Activated T-cell treated with anti-CD3 and anti-CD28 coated beads, Interleukin-2, amount 50 U/mL, for 24 hours (primary cell): Measurements from ENCODE around the gene PCBP4.
A peak's percentile ranks its signal among the peaks of the same experiment; 100 is the strongest.

Source experiments
- DNase-seq: peaks from one replicate; pipeline ENCODE4 v3.0.0-alpha.2; 2020
- H3K27ac Mint-ChIP-seq: 2 replicates; pipeline ENCODE4 v1.8.0; 2020; ENCODE audit warnings: mild to moderate bottlenecking, mixed read lengths
- H3K27me3 Mint-ChIP-seq: 2 replicates; pipeline ENCODE4 v1.8.0; 2020; ENCODE audit warnings: mixed read lengths
- H3K36me3 Mint-ChIP-seq: 2 replicates; pipeline ENCODE4 v1.8.0; 2020; ENCODE audit warnings: low read depth, mixed read lengths
- H3K4me1 Mint-ChIP-seq: 2 replicates; pipeline ENCODE4 v1.8.0; 2020; ENCODE audit warnings: low read depth, mixed read lengths
- H3K4me3 Mint-ChIP-seq: 2 replicates; pipeline ENCODE4 v1.8.0; 2020; ENCODE audit warnings: mild to moderate bottlenecking, moderate library complexity, mixed read lengths
- H3K9me3 Mint-ChIP-seq: 2 replicates; pipeline ENCODE4 v1.8.0; 2020; ENCODE audit warnings: mixed read lengths

The PCBP4 gene

GRCh38 chr3:51985063-51985462, 17.8 kb upstream of the PCBP4 start:
- DNase-seq: no peak

GRCh38 chr3:51984269-51984647, 17.0 kb upstream of the PCBP4 start:
- H3K4me1 Mint-ChIP-seq: peaks cover 31% of the 10 kb centered on the region
- H3K27me3 Mint-ChIP-seq: no peaks in the 10 kb centered on the region
- peak overlapping the region; percentile 95 for H3K27ac Mint-ChIP-seq
- no peaks in the 10 kb centered on the region for H3K9me3 Mint-ChIP-seq
- peak overlapping the region; percentile 89 for H3K4me3 Mint-ChIP-seq
- no peak for DNase-seq
- H3K36me3 Mint-ChIP-seq: peaks cover 26% of the 10 kb centered on the region

More at GRCh38 chr3:51985063-51985462, 17.8 kb upstream of the PCBP4 start:
- Mint-ChIP-seq H3K27me3 (no peaks in the 10 kb centered on the region), H3K36me3 (peaks cover 26% of the 10 kb centered on the region), H3K9me3 (no peaks in the 10 kb centered on the region), H3K4me3 (peak overlapping the region; percentile 57), H3K4me1 (peaks cover 31% of the 10 kb centered on the region), H3K27ac (peak overlapping the region; percentile 95)

- peak overlapping the region; percentile 95 for H3K27ac Mint-ChIP-seq
- H3K36me3 Mint-ChIP-seq: peaks cover 29% of the 10 kb centered on the region
- no peaks in the 10 kb centered on the region for H3K9me3 Mint-ChIP-seq
- H3K27me3 Mint-ChIP-seq: no peaks in the 10 kb centered on the region
- H3K4me1 Mint-ChIP-seq: peaks cover 32% of the 10 kb centered on the region
- peak overlapping the region; percentile 89 for H3K4me3 Mint-ChIP-seq
- DNase-seq: no peak
Observed at GRCh38 chr3:51983578-51984268, 16.5 kb upstream of the PCBP4 start.

- H3K9me3 Mint-ChIP-seq: no peaks in the 10 kb centered on the region
- H3K27me3 Mint-ChIP-seq: no peaks in the 10 kb centered on the region
- H3K27ac Mint-ChIP-seq: peak within 1 kb of the TSS; percentile 95
- DNase-seq: peak; percentile 87
- H3K4me1 Mint-ChIP-seq: peaks cover 32% of the 10 kb centered on the region
- peak within 1 kb of the TSS; percentile 89 for H3K4me3 Mint-ChIP-seq
- H3K36me3 Mint-ChIP-seq: peaks cover 27% of the 10 kb centered on the region
Observed at GRCh38 chr3:51982838-51983577, 15.8 kb upstream of the PCBP4 start, which contains the start of gene ACY1. Gene ACY1, plus strand, starts transcription at chr3:51983535. Its CDS starts 530 bp downstream, at chr3:51984065.

GRCh38 chr3:51982352-51982837, 15.1 kb upstream of the PCBP4 start:
- H3K4me1 Mint-ChIP-seq: peaks cover 36% of the 10 kb centered on the region
- peak overlapping the region; percentile 89 for H3K4me3 Mint-ChIP-seq
- no peaks in the 10 kb centered on the region for H3K9me3 Mint-ChIP-seq
- H3K36me3 Mint-ChIP-seq: peaks cover 27% of the 10 kb centered on the region
- no peaks in the 10 kb centered on the region for H3K27me3 Mint-ChIP-seq
- DNase-seq: peak; percentile 59
- peak overlapping the region; percentile 95 for H3K27ac Mint-ChIP-seq

GRCh38 chr3:51980253-51980652, 13.0 kb upstream of the PCBP4 start:
- Mint-ChIP-seq H3K4me1 (peaks cover 55% of the 10 kb centered on the region), H3K27me3 (no peaks in the 10 kb centered on the region), H3K27ac (no peak overlapping the region)

GRCh38 chr3:51978143-51978502, 10.9 kb upstream of the PCBP4 start:
- no peak for DNase-seq
- Mint-ChIP-seq H3K36me3 (peaks cover 23% of the 10 kb centered on the region), H3K27me3 (no peaks in the 10 kb centered on the region), H3K27ac (peak overlapping the region; percentile 57), H3K4me1 (peaks cover 50% of the 10 kb centered on the region), H3K9me3 (no peaks in the 10 kb centered on the region), H3K4me3 (no peak overlapping the region)

More at GRCh38 chr3:51980253-51980652, 13.0 kb upstream of the PCBP4 start:
- Mint-ChIP-seq H3K4me3 (no peak overlapping the region), H3K9me3 (no peaks in the 10 kb centered on the region), H3K36me3 (peaks cover 23% of the 10 kb centered on the region)
- DNase-seq: no peak

- Mint-ChIP-seq H3K4me1 (peaks cover 47% of the 10 kb centered on the region), H3K9me3 (no peaks in the 10 kb centered on the region), H3K4me3 (no peak overlapping the region), H3K27ac (peak overlapping the region; percentile 57), H3K27me3 (no peaks in the 10 kb centered on the region), H3K36me3 (peaks cover 21% of the 10 kb centered on the region)
- no peak for DNase-seq
Observed at GRCh38 chr3:51977446-51978142, 10.3 kb upstream of the PCBP4 start.

- peak overlapping the region; percentile 93 for H3K4me3 Mint-ChIP-seq
- peaks cover 27% of the 10 kb centered on the region for H3K36me3 Mint-ChIP-seq
- no peak for DNase-seq
- peaks cover 49% of the 10 kb centered on the region for H3K4me1 Mint-ChIP-seq
- H3K27ac Mint-ChIP-seq: peak overlapping the region; percentile 87
- no peaks in the 10 kb centered on the region for H3K9me3 Mint-ChIP-seq
- H3K27me3 Mint-ChIP-seq: no peaks in the 10 kb centered on the region
Observed at GRCh38 chr3:51975852-51976549, 8.7 kb upstream of the PCBP4 start.

- Mint-ChIP-seq H3K4me1 (peaks cover 51% of the 10 kb centered on the region), H3K27ac (peak within 1 kb of the TSS; percentile 96), H3K9me3 (no peaks in the 10 kb centered on the region), H3K4me3 (peak within 1 kb of the TSS; percentile 93), H3K36me3 (peaks cover 35% of the 10 kb centered on the region), H3K27me3 (no peaks in the 10 kb centered on the region)
- peak; percentile 84 for DNase-seq
Observed at GRCh38 chr3:51974963-51975851, 8.0 kb upstream of the PCBP4 start, which contains the start of gene ABHD14A. Gene ABHD14A, plus strand, starts transcription at chr3:51975064. Its CDS starts 72 bp downstream, at chr3:51975136.

GRCh38 chr3:51974277-51974962, 7.2 kb upstream of the PCBP4 start:
- no peak for DNase-seq
- peak overlapping the region; percentile 93 for H3K4me3 Mint-ChIP-seq
- peaks cover 38% of the 10 kb centered on the region for H3K36me3 Mint-ChIP-seq
- no peaks in the 10 kb centered on the region for H3K9me3 Mint-ChIP-seq
- H3K27ac Mint-ChIP-seq: peak overlapping the region; percentile 96
- no peaks in the 10 kb centered on the region for H3K27me3 Mint-ChIP-seq
- H3K4me1 Mint-ChIP-seq: peaks cover 52% of the 10 kb centered on the region

GRCh38 chr3:51971350-51971749, 4.1 kb upstream of the PCBP4 start:
- H3K27me3 Mint-ChIP-seq: no peaks in the 10 kb centered on the region
- DNase-seq: no peak
- no peak overlapping the region for H3K27ac Mint-ChIP-seq
- peaks cover 55% of the 10 kb centered on the region for H3K4me1 Mint-ChIP-seq
- peak overlapping the region; percentile 18 for H3K4me3 Mint-ChIP-seq
- H3K9me3 Mint-ChIP-seq: no peaks in the 10 kb centered on the region
- H3K36me3 Mint-ChIP-seq: peaks cover 36% of the 10 kb centered on the region
